ENCODE results near the gene ERF. TPM values are rescaled to one million over a fixed set of nuclear protein-coding genes. Genes with fewer than 3 reads are reported as not detected.
A peak's percentile ranks its signal among the peaks of the same experiment; 100 is the strongest.

ERF gene
- total RNA-seq, 1 experiment from 2014 or later = 100 TPM

DNA sequence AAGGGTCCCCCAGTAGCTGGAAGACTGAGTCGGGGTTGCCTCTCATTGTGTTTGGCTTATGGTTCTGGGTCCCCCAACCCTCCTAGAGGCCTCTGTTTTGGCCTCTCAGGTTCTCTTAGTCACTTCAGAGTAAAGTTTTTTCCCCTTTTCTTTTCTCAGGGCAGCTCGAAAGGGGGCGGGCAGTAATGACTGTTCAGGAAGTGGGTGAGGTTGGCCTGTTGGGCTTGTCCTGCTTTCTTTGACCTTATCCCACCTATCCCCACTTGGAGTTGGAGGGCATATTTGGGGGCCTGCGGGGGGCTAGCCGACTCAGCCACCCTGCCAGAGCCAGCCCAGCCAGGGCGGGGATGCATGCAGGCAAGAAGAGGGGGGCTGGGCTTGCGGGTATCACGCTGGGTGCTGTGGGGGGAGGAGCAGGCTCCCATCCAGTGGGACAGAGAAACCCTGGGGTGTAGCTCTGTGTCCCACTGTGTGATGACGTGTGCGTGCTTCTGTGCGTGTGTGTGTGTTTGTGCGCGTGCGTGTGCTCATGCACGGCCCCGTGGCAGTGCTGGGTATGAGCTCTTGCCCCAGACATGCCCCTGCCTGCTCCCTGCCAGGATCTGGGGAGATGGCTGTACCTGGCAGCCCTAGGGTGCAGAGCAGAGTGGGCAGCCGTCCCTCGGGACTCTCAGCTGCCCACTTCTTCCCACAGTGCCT is 15.6 kb upstream of the ERF start:
- no peak overlapping the region for H3K4me3 Mint-ChIP-seq (ENCODE audit: low read depth, unreplicated experiment)
- no TSS peak for BruUV-seq (replicated peaks)
- H3K9me3 Mint-ChIP-seq (ENCODE audit: low read depth, unreplicated experiment) = no peaks in the 10 kb centered on the region
- CTCF ChIA-PET = interaction anchor here (0.6 to 2.0 kb wide), 3 partner anchors 24 to 31 kb away, joined by 3 to 8 read pairs (median 3); no protein-coding TSS in a partner anchor
- peaks cover 13% of the 10 kb centered on the region for H3K36me3 Mint-ChIP-seq (ENCODE audit: insufficient read depth, unreplicated experiment)
- H3K27ac Mint-ChIP-seq (ENCODE audit: unreplicated experiment) = no peak overlapping the region
- peak; percentile 35 for DNase-seq
- no peaks in the 10 kb centered on the region for H3K27me3 Mint-ChIP-seq (ENCODE audit: unreplicated experiment)
- intact Hi-C loops (cut with micrococcal nuclease; ENCODE audit: unreplicated experiment) = no loop called here
- peaks cover 6% of the 10 kb centered on the region for H3K4me1 Mint-ChIP-seq (ENCODE audit: low read depth, unreplicated experiment)
- TF ChIP-seq, protein P1, sequence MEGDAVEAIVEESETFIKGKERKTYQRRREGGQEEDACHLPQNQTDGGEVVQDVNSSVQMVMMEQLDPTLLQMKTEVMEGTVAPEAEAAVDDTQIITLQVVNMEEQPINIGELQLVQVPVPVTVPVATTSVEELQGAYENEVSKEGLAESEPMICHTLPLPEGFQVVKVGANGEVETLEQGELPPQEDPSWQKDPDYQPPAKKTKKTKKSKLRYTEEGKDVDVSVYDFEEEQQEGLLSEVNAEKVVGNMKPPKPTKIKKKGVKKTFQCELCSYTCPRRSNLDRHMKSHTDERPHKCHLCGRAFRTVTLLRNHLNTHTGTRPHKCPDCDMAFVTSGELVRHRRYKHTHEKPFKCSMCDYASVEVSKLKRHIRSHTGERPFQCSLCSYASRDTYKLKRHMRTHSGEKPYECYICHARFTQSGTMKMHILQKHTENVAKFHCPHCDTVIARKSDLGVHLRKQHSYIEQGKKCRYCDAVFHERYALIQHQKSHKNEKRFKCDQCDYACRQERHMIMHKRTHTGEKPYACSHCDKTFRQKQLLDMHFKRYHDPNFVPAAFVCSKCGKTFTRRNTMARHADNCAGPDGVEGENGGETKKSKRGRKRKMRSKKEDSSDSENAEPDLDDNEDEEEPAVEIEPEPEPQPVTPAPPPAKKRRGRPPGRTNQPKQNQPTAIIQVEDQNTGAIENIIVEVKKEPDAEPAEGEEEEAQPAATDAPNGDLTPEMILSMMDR (IDR thresholded peaks at IDR 0.05; ENCODE audit: unreplicated experiment) = no peak

DNA sequence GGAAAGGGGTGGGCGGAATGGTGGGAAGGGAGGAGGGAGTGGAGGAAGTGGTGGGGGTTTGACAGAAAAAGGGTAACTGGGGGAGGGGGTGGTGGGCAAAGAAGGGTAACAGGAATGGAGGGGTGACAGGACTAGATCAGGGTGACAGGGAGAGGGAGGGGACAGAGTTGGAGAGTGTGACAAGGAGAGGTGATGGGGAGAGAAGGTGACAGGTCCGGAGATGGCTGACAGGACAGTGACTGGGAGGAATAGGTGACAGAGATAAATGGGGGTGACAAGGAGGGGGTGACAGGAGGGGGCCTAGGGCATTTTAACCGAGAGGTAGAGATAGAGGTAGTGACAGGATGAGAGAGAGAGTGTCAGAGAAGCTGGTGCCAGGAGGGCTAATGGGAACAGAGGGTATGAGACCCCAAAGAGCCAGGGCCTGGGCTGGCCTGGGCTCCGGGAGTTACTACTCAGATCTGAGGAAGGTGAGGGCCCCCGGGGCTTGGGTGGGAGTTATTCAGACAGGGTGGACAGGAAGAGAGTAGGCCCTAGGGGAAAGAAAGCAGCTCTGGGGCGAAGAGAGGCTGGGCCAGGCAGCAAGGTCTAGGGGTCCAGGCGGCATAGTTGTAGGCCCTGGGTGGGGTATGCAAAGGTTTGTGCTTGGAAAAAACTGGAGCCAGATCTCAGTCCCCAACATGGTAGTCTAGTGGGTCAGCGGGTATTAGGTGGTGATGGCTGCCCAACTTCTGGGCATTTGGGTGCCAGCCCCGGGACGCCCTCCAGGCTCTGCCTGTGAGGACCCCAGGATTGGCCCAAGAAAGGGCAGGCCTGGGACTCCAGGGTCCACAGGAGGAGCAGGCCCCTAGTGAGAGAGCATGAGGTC is 14.8 kb upstream of the ERF start:
- no TSS peak for BruUV-seq (replicated peaks)
- peaks cover 13% of the 10 kb centered on the region for H3K36me3 Mint-ChIP-seq (ENCODE audit: insufficient read depth, unreplicated experiment)
- no peak overlapping the region for H3K4me3 Mint-ChIP-seq (ENCODE audit: low read depth, unreplicated experiment)
- peaks cover 8% of the 10 kb centered on the region for H3K4me1 Mint-ChIP-seq (ENCODE audit: low read depth, unreplicated experiment)
- TF ChIP-seq, protein P1 (IDR thresholded peaks at IDR 0.05; ENCODE audit: unreplicated experiment) = no peak
- H3K27me3 Mint-ChIP-seq (ENCODE audit: unreplicated experiment) = no peaks in the 10 kb centered on the region
- H3K9me3 Mint-ChIP-seq (ENCODE audit: low read depth, unreplicated experiment) = no peaks in the 10 kb centered on the region
- no peak for DNase-seq
- intact Hi-C loops (cut with micrococcal nuclease; ENCODE audit: unreplicated experiment) = no loop called here
- H3K27ac Mint-ChIP-seq (ENCODE audit: unreplicated experiment) = no peak overlapping the region
- CTCF ChIA-PET = interaction anchor here (0.5 to 2.0 kb wide), 3 partner anchors 23 to 822 kb away, joined by 3 to 8 read pairs (median 4); no protein-coding TSS in a partner anchor

- TF ChIP-seq, protein P1 (IDR thresholded peaks at IDR 0.05; ENCODE audit: unreplicated experiment) = no peak
- H3K36me3 Mint-ChIP-seq (ENCODE audit: insufficient read depth, unreplicated experiment) = peaks cover 13% of the 10 kb centered on the region
- TSS peak; percentile 94 for BruUV-seq (replicated peaks)
- H3K4me1 Mint-ChIP-seq (ENCODE audit: low read depth, unreplicated experiment) = peaks cover 8% of the 10 kb centered on the region
- intact Hi-C loops (cut with micrococcal nuclease; ENCODE audit: unreplicated experiment) = no loop called here
- CTCF ChIA-PET = interaction anchor here (0.5 to 2.0 kb wide), 3 partner anchors 11 to 821 kb away, joined by 4 to 8 read pairs (median 7); no protein-coding TSS in a partner anchor
- peak; percentile 100 for DNase-seq
- H3K9me3 Mint-ChIP-seq (ENCODE audit: low read depth, unreplicated experiment) = no peaks in the 10 kb centered on the region
- H3K4me3 Mint-ChIP-seq (ENCODE audit: low read depth, unreplicated experiment) = no peak within 1 kb of the TSS
- no peaks in the 10 kb centered on the region for H3K27me3 Mint-ChIP-seq (ENCODE audit: unreplicated experiment)
- H3K27ac Mint-ChIP-seq (ENCODE audit: unreplicated experiment) = no peak within 1 kb of the TSS
Measured at GRCh38 chr19:42268704-42269477, 14.0 kb upstream of the ERF start, which contains the start of gene CIC. TSS of gene CIC (plus strand) at chr19:42269252. CDS start at chr19:42271784, 2,532 bp downstream.

GRCh38 chr19:42268142-42268703 is 13.3 kb upstream of the ERF start:
- Mint-ChIP-seq H3K27ac (ENCODE audit: unreplicated experiment) (no peak overlapping the region), H3K36me3 (ENCODE audit: insufficient read depth, unreplicated experiment) (peaks cover 12% of the 10 kb centered on the region), H3K9me3 (ENCODE audit: low read depth, unreplicated experiment) (no peaks in the 10 kb centered on the region), H3K4me3 (ENCODE audit: low read depth, unreplicated experiment) (no peak overlapping the region), H3K4me1 (ENCODE audit: low read depth, unreplicated experiment) (peaks cover 8% of the 10 kb centered on the region), H3K27me3 (ENCODE audit: unreplicated experiment) (peaks cover under 1% of the 10 kb centered on the region)
- CTCF ChIA-PET = no interaction called here
- TF ChIP-seq, protein P1 (IDR thresholded peaks at IDR 0.05; ENCODE audit: unreplicated experiment) = no peak
- intact Hi-C loops (cut with micrococcal nuclease; ENCODE audit: unreplicated experiment) = no loop called here
- peak; percentile 100 for DNase-seq
- no TSS peak for BruUV-seq (replicated peaks)
